ENCODE data around the gene NLRC3. TPM values are rescaled to one million over a fixed set of nuclear protein-coding genes. Genes with fewer than 3 reads are reported as not detected.

NLRC3 gene
- total RNA-seq, 2 experiments from 2014 or later: 95.4 to 97.8 TPM

DNA sequence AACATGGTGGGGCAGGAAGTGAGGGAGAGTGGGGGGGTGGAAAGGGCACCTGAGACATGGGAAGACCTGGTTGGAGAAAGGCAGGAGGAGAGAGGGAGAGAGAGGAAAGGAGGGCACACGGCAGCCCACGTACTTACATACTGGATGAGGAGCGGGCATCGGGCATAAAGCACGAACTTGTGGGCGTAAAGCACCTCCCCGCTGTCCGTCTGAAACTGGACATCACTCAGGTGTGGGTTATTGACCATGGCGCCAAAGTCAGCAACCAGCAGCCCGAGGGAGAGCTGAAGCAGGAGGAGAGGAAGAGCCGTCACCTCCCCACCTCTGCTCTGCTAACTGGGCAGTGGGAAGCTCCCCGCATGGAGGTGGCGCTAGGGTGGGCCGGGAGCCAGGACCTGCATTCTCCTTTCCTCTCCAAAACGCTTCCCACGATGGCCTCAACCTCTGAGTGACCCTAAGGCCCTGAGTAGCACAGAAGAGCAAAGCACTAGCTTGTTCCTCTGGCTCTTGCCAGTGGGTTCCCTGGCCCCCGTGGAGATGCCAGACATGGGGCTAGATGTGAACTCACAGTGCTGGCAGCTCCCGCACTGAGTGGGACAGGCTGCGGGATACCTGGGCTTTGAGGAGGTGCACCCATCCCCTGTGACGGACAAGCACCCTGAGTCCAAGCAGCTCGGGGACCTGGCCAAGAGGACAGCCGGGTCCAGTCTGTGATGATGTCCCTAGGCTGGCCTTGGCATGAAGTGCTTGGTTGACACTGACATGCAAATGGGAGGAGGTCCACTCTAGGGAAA lies 17.3 kb upstream of the NLRC3 start:
- peaks cover 3% of the 10 kb centered on the region for H3K4me1 Mint-ChIP-seq
- POLR2A ChIA-PET: interaction anchor here (0.6 kb wide), 1 partner anchor 10 kb away, joined by 3 read pairs; no protein-coding TSS in a partner anchor
- H3K36me3 Mint-ChIP-seq (ENCODE audit: low read depth): peaks cover 32% of the 10 kb centered on the region
- CTCF ChIA-PET: no interaction called here
- H3K9me3 Mint-ChIP-seq: no peaks in the 10 kb centered on the region
- no peak overlapping the region for H3K27ac Mint-ChIP-seq
- H3K4me3 Mint-ChIP-seq: no peak overlapping the region
- H3K27me3 Mint-ChIP-seq: no peaks in the 10 kb centered on the region
- DNase-seq: no peak

- peaks cover 3% of the 10 kb centered on the region for H3K4me1 Mint-ChIP-seq
- peaks cover 31% of the 10 kb centered on the region for H3K36me3 Mint-ChIP-seq (ENCODE audit: low read depth)
- H3K27me3 Mint-ChIP-seq: no peaks in the 10 kb centered on the region
- ChIA-PET POLR2A (no interaction called here), CTCF (no interaction called here)
- no peak overlapping the region for H3K27ac Mint-ChIP-seq
- no peaks in the 10 kb centered on the region for H3K9me3 Mint-ChIP-seq
- no peak for DNase-seq
- H3K4me3 Mint-ChIP-seq: no peak overlapping the region
These were observed 15.4 kb upstream of the NLRC3 start for GRCh38 chr16:3592559-3592958.

- H3K4me1 Mint-ChIP-seq: peaks cover 3% of the 10 kb centered on the region
- no peaks in the 10 kb centered on the region for H3K9me3 Mint-ChIP-seq
- CTCF ChIA-PET: no interaction called here
- POLR2A ChIA-PET: no interaction called here
- no peak overlapping the region for H3K27ac Mint-ChIP-seq
- peaks cover 27% of the 10 kb centered on the region for H3K36me3 Mint-ChIP-seq (ENCODE audit: low read depth)
- no peaks in the 10 kb centered on the region for H3K27me3 Mint-ChIP-seq
- H3K4me3 Mint-ChIP-seq: no peak overlapping the region
- DNase-seq: no peak
These were observed 14.8 kb upstream of the NLRC3 start for GRCh38 chr16:3591991-3592390.

- CTCF ChIA-PET: no interaction called here
- Mint-ChIP-seq H3K27me3 (no peaks in the 10 kb centered on the region), H3K9me3 (no peaks in the 10 kb centered on the region), H3K4me3 (no peak overlapping the region), H3K4me1 (peaks cover 6% of the 10 kb centered on the region), H3K36me3 (ENCODE audit: low read depth) (peaks cover 30% of the 10 kb centered on the region), H3K27ac (no peak overlapping the region)
- no peak for DNase-seq
- POLR2A ChIA-PET: interaction anchor here (1.2 kb wide), 1 partner anchor 15 kb away, joined by 5 read pairs; the partner anchor contains the start of gene NLRC3
These were observed 14.2 kb upstream of the NLRC3 start for GRCh38 chr16:3591436-3591803.

- H3K27me3 Mint-ChIP-seq: no peaks in the 10 kb centered on the region
- no peak overlapping the region for H3K4me3 Mint-ChIP-seq
- POLR2A ChIA-PET: interaction anchor here (1.2 kb wide), 1 partner anchor 14 kb away, joined by 5 read pairs; the partner anchor contains the start of gene NLRC3
- DNase-seq: no peak
- no peak overlapping the region for H3K27ac Mint-ChIP-seq
- H3K4me1 Mint-ChIP-seq: peaks cover 10% of the 10 kb centered on the region
- H3K36me3 Mint-ChIP-seq (ENCODE audit: low read depth): peaks cover 33% of the 10 kb centered on the region
- no peaks in the 10 kb centered on the region for H3K9me3 Mint-ChIP-seq
- CTCF ChIA-PET: no interaction called here
These were observed 13.7 kb upstream of the NLRC3 start for GRCh38 chr16:3590736-3591435.

GRCh38 chr16:3589991-3590701 lies 12.9 kb upstream of the NLRC3 start:
- Mint-ChIP-seq H3K4me1 (peaks cover 16% of the 10 kb centered on the region), H3K36me3 (ENCODE audit: low read depth) (peaks cover 31% of the 10 kb centered on the region), H3K9me3 (no peaks in the 10 kb centered on the region), H3K27me3 (no peaks in the 10 kb centered on the region), H3K4me3 (no peak overlapping the region), H3K27ac (no peak overlapping the region)
- no peak for DNase-seq
- CTCF ChIA-PET: no interaction called here
- POLR2A ChIA-PET: interaction anchor here (1.0 to 1.2 kb wide), 2 partner anchors 11 to 14 kb away, joined by 3 to 5 read pairs; partner anchors contain the start of gene NLRC3

DNA sequence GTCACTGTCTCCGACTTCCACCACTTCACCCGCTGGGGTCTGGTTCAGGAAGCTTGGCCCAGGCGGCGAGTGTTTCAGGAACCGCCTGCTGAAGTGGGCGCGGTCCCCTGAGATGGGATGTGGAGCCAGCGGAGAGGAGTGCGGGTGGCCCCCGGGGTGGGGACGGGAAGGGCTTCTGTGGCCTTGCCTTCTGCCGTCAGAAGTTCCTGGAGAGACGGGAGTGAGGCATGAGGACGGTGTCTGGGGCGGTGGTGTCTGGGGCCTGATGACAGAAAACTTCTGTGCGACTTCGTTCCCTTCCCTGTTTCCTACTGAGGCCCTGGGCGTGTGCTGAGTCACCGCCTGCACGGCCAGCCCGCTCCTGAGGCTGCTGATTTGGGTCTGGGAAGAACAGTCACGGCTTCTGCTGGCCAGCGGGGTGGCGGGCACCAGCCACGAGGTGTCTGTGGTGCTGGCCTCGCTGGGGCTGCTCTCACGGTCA lies 12.3 kb upstream of the NLRC3 start:
- POLR2A ChIA-PET: interaction anchor here (1.0 kb wide), 1 partner anchor 10 kb away, joined by 3 read pairs; no protein-coding TSS in a partner anchor
- CTCF ChIA-PET: no interaction called here
- peaks cover 21% of the 10 kb centered on the region for H3K4me1 Mint-ChIP-seq

DNA sequence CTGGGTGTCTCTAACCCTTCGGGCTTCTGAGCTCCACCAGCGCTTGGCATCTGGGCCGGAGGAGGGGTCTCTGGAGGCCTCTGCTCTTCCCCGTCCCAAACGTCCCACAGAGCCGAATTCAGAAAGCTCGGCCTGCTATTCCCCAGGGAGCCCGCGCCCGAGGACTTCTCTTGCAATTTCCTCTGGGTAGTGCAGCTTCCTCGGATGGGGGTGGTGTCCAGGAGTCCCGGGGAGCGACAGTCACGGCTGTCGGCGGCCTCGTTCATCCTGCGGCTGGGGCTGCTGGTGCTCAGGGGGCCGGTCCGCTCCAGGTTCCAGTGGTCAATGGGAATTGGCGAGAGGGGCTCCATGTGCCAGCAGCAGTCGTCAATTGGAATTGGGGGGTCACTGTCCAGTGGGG lies 11.8 kb upstream of the NLRC3 start:
- no peak for DNase-seq
- ChIA-PET POLR2A (no interaction called here), CTCF (no interaction called here)
- Mint-ChIP-seq H3K27me3 (no peaks in the 10 kb centered on the region), H3K27ac (no peak overlapping the region), H3K9me3 (no peaks in the 10 kb centered on the region), H3K4me1 (peaks cover 23% of the 10 kb centered on the region), H3K36me3 (ENCODE audit: low read depth) (peaks cover 36% of the 10 kb centered on the region), H3K4me3 (no peak overlapping the region)

More for the DNA sequence above, 12.3 kb upstream of the NLRC3 start:
- H3K9me3 Mint-ChIP-seq: no peaks in the 10 kb centered on the region
- no peak overlapping the region for H3K4me3 Mint-ChIP-seq
- H3K36me3 Mint-ChIP-seq (ENCODE audit: low read depth): peaks cover 33% of the 10 kb centered on the region
- no peak for DNase-seq
- H3K27me3 Mint-ChIP-seq: no peaks in the 10 kb centered on the region
- H3K27ac Mint-ChIP-seq: no peak overlapping the region

DNA sequence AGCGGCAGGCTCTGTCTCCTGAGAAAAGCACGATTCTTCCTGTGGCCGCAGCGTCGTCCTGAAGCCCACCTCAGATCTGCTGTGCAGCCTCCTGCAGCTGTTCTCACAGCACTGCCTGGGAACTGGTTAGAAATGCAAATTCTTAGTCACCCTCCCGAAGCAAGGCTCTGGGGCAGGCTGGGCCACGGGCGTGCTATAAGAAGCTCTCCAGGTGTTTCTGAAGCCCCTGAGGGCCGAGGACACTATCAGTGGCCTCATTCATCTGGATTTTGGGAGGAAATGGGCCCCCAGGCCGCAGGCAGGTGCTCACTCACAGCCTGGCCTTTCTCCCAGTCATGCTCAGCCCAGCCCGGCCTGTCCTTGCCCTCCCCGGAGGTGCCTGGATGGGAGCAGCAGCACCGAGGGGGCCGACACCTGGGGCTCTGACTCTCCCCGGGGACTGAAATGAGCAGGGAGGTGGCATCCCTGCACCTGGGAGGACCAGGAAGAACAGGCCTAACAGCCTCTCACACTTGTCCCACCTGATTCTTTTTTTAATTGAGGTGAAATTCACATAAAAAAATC lies 10.4 kb upstream of the NLRC3 start:
- Mint-ChIP-seq H3K27ac (no peak overlapping the region), H3K4me1 (peaks cover 25% of the 10 kb centered on the region), H3K9me3 (no peaks in the 10 kb centered on the region), H3K4me3 (no peak overlapping the region), H3K36me3 (ENCODE audit: low read depth) (peaks cover 45% of the 10 kb centered on the region), H3K27me3 (no peaks in the 10 kb centered on the region)
- POLR2A ChIA-PET: interaction anchor here (1.8 kb wide), 1 partner anchor 9 kb away, joined by 6 read pairs; no protein-coding TSS in a partner anchor
- DNase-seq: no peak
- CTCF ChIA-PET: no interaction called here

- CTCF ChIA-PET: no interaction called here
- Mint-ChIP-seq H3K9me3 (no peaks in the 10 kb centered on the region), H3K36me3 (ENCODE audit: low read depth) (peaks cover 42% of the 10 kb centered on the region), H3K27me3 (no peaks in the 10 kb centered on the region), H3K27ac (no peak overlapping the region), H3K4me1 (peaks cover 39% of the 10 kb centered on the region), H3K4me3 (no peak overlapping the region)
- DNase-seq: no peak
- POLR2A ChIA-PET: no interaction called here
These were observed 7.2 kb upstream of the NLRC3 start for GRCh38 chr16:3584412-3584811.

- POLR2A ChIA-PET: no interaction called here
- H3K27ac Mint-ChIP-seq: no peak overlapping the region
These were observed 6.3 kb upstream of the NLRC3 start for GRCh38 chr16:3583303-3584038.

DNA sequence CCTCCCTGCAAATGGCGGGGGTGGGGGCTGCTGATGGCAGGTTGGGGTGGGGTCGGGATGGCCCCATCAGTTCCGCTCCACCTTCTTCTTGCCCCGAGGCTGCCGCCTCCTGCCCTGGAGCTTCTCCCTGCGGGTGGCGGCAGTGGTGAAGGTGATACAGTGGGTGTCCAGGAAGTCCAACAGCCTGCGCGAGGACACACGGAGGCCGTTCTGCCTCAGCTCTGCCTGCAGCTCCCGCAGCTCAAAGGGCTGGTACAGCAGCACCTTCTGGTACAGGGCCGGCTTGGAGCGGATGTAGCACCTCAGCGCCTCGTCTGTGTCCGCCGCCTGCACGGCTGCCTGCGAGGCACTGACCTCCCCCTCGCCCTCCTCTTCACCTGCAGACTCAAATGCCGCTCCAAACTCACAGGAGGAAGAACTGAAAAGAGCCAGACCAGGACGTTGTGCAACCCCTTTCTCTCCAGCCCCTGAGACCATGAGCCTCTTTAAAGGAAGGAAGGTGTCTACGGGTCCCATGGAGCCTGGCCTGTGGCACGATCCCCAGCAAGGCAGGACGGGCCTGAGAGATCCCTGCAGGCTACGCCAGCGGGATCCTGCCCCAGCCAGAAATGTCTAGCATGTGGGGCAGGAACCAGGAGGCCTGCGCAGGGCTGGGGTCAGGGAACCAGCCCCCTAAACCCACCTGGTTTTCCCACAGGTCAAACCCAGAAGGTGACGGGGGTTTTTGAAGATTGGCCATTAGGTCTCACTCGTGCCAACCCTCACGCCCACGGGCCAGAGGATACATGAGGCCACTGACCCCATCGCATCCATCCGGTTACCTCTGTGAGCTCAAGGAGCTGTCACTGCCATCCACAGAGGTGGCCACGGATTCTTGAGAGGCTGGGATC lies 5.3 kb upstream of the NLRC3 start:
- no peak for DNase-seq
- ChIA-PET POLR2A (no interaction called here), CTCF (no interaction called here)
- H3K4me1 Mint-ChIP-seq: peaks cover 54% of the 10 kb centered on the region
- H3K27ac Mint-ChIP-seq: no peak overlapping the region
- no peaks in the 10 kb centered on the region for H3K9me3 Mint-ChIP-seq
- no peak overlapping the region for H3K4me3 Mint-ChIP-seq
- H3K27me3 Mint-ChIP-seq: no peaks in the 10 kb centered on the region
- H3K36me3 Mint-ChIP-seq (ENCODE audit: low read depth): peaks cover 34% of the 10 kb centered on the region

More at GRCh38 chr16:3583303-3584038, 6.3 kb upstream of the NLRC3 start:
- CTCF ChIA-PET: no interaction called here
- H3K36me3 Mint-ChIP-seq (ENCODE audit: low read depth): peaks cover 40% of the 10 kb centered on the region
- DNase-seq: no peak
- H3K27me3 Mint-ChIP-seq: no peaks in the 10 kb centered on the region
- H3K4me3 Mint-ChIP-seq: no peak overlapping the region
- H3K9me3 Mint-ChIP-seq: no peaks in the 10 kb centered on the region
- peaks cover 49% of the 10 kb centered on the region for H3K4me1 Mint-ChIP-seq
